Bronchial epithelial cell (primary cell): Measurements from ENCODE around the gene SEC22A. TPM values are rescaled to one million over a fixed set of nuclear protein-coding genes. Genes with fewer than 3 reads are reported as not detected.

Experiments used
- DNase-seq: peaks from one replicate; pipeline ENCODE4 v3.0.0-alpha.2; 2010; ENCODE audit warnings: low read depth
- FAIRE-seq: peaks from 2 replicates; lab custom pipeline; 2011; peaks lifted over from hg19 to GRCh38; lab: Jason Lieb, UNC
- H3K27me3 ChIP-seq: 2 replicates; pipeline ENCODE4 v1.5.1; 2011; ENCODE audit warnings: low read length; ENCODE audit not compliant: control insufficient read depth, insufficient read depth
- H3K36me3 ChIP-seq: 2 replicates; pipeline ENCODE4 v1.5.1; 2011; ENCODE audit warnings: low read length; ENCODE audit not compliant: control insufficient read depth, insufficient read depth
- H3K4me3 ChIP-seq: 2 replicates; pipeline ENCODE4 v1.5.1; 2011; ENCODE audit warnings: mild to moderate bottlenecking, low read depth, low read length, control low read depth
- total RNA-seq: library from RNA; depleted of rRNA; stranded (reverse); fragments of >200 nt; gene quantifications from 2 replicates; pipeline ENCODE4 v1.2.1, GENCODE V29; 2014
- TF ChIP-seq, protein P1 (sequence below): IDR thresholded peaks from 2 replicates; pipeline ENCODE4 v1.5.1; 2011; ENCODE audit warnings: mild to moderate bottlenecking, moderate library complexity, low read length, control low read depth, inconsistent platforms; ENCODE audit not compliant: insufficient read depth, severe bottlenecking

SEC22A gene
- total RNA-seq, 1 donor from 2014 or later, result 44.0 TPM

DNA sequence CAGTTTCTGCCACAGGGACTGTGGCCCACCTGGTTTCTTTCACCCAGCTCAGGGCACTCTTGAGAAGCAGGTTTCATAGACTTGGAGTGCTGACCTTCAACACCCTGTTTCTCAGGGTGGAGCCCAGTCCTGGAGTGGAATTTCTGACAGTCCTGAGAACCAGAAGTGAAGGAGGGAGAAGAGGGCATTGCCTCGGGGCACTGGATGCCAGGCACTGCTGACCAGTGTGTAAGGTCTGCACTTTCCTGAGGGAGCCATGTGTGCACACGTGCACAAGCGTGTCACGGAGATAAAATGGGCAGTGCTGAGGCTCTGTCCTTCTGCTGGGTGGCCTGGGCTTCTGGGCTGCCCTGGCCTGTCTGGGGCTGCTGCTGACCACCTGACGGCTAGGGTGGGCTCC lies 118.5 kb downstream of the SEC22A start:
- Histone ChIP-seq H3K36me3 (no peaks in the 10 kb centered on the region), H3K27me3 (peaks cover 11% of the 10 kb centered on the region), H3K4me3 (no peak overlapping the region)
- DNase-seq, result no peak
- TF ChIP-seq, protein P1, sequence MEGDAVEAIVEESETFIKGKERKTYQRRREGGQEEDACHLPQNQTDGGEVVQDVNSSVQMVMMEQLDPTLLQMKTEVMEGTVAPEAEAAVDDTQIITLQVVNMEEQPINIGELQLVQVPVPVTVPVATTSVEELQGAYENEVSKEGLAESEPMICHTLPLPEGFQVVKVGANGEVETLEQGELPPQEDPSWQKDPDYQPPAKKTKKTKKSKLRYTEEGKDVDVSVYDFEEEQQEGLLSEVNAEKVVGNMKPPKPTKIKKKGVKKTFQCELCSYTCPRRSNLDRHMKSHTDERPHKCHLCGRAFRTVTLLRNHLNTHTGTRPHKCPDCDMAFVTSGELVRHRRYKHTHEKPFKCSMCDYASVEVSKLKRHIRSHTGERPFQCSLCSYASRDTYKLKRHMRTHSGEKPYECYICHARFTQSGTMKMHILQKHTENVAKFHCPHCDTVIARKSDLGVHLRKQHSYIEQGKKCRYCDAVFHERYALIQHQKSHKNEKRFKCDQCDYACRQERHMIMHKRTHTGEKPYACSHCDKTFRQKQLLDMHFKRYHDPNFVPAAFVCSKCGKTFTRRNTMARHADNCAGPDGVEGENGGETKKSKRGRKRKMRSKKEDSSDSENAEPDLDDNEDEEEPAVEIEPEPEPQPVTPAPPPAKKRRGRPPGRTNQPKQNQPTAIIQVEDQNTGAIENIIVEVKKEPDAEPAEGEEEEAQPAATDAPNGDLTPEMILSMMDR, result no peak
- FAIRE-seq, result no peak

DNA sequence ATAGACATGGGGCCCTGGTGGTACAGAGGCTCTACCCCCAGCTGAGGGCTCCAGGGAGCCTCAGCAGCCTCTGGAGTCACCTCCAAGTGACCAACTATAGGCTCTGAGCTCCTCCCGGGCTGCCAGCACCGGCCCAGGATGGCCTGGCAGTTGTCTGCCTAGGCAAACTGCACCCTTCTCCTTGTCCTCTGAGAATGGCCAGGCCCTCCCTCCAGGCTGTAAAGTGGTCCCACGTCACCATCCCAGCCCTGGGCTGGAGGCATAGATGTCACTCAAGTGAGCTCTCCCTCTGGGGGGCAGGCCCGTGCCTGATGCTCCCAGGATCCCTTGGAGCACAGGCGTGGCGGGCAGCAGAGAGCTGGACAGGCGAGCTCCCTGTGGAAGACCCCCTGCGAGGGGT lies 120.1 kb downstream of the SEC22A start:
- no peak for FAIRE-seq
- peaks cover 12% of the 10 kb centered on the region for H3K27me3 ChIP-seq
- TF ChIP-seq, protein P1, result no peak

DNA sequence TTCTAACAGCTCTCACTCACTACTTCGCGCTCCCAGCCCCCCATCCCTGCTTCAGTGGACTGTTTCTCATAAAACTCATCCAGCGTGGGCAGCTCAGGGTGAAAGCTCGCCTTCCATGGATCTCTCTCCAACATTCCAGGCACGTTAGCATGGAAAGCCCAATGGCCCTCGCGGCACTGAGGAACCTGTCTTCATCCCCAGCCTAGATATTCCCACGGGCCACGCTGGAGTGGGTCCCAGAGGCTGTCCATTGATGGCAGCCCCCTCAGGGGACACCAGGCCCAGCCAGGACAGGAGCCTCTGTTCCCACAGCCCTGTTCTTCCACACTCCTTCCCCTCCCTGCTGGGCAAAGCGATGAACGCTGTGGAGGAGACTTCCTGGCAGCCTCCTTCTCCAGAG lies 121.1 kb downstream of the SEC22A start:
- FAIRE-seq (no peak), DNase-seq (no peak)
- Histone ChIP-seq H3K4me3 (no peak overlapping the region), H3K36me3 (no peaks in the 10 kb centered on the region), H3K27me3 (peaks cover 12% of the 10 kb centered on the region)
- TF ChIP-seq, protein P1, result no peak

More for the DNA sequence above, 120.1 kb downstream of the SEC22A start:
- no peaks in the 10 kb centered on the region for H3K36me3 ChIP-seq
- H3K4me3 ChIP-seq, result no peak overlapping the region
- DNase-seq, result no peak

Other genes starting within 250 kb of the SEC22A start
- under 0.01 and 0.38 TPM in 2 replicates for gene SEMA5B, start 174.2 kb upstream of the SEC22A start, total RNA-seq
- 29.2 and 32.4 TPM in 2 replicates for gene PDIA5, start 134.9 kb upstream of the SEC22A start, total RNA-seq
- not detected in 2 replicates for gene ADCY5, start 247.1 kb downstream of the SEC22A start, total RNA-seq